Measurements from ENCODE around the gene DNAJA3. TPM values are rescaled to one million over a fixed set of nuclear protein-coding genes. Genes with fewer than 3 reads are reported as not detected.

DNAJA3 gene
- total and polyA plus RNA-seq, 9 of the 15 experiments (the other 6 are each of a cell fraction or from before 2014, with no cell fraction given), result 8.1 to 105 (median 79.0) TPM

GRCh38 chr16:4416200-4417032 lies 9.3 kb upstream of the DNAJA3 start, which contains the start of gene CORO7 (continued):
- peak; percentile 32 for TF ChIP-seq FOS (IDR thresholded peaks at IDR 0.05; ENCODE audit: extremely low read depth, insufficient read length)
- TF ChIP-seq MAZ (CRISPR knock-in tag; conservative IDR thresholded peaks at IDR 0.05 in 1 of 2, IDR thresholded peaks at IDR 0.05 in 1 of 2), result peak; percentile 57 to 60; a peak in 3 of 4 replicates
- TF ChIP-seq HDAC2 (IDR thresholded peaks at IDR 0.05), result peak; percentile 70; the same call in 1 of the 2 replicates
- 0 out of 4 replicates have a peak, but pooled peaks of 1 of the 2 experiments have one; percentile 24 for TF ChIP-seq NONO (IDR thresholded peaks at IDR 0.05; ENCODE audit: low read depth in 2 of 2, low read length in 1 of 2)
- peak; percentile 100 for TF ChIP-seq USF1 (CRISPR knock-in tag; IDR thresholded peaks at IDR 0.05)
- 0 out of 6 replicates have a peak, but pooled peaks of 1 of the 3 experiments have one; percentile 1 for TF ChIP-seq CTCF (IDR thresholded peaks at IDR 0.05 in 2 of 3, conservative IDR thresholded peaks at IDR 0.05 in 1 of 3; ENCODE audit: insufficient read depth in 2 of 3, low read depth in 1 of 3, low read length in 3 of 3)
- peak; percentile 69; the same call in 1 of the 2 replicates for TF ChIP-seq NKRF (IDR thresholded peaks at IDR 0.05; ENCODE audit: borderline replicate concordance)
- 0 out of 2 replicates have a peak, but pooled peaks have one; percentile 43 for TF ChIP-seq GATAD2B (IDR thresholded peaks at IDR 0.05; ENCODE audit: borderline replicate concordance)
- peak; percentile 73; the same call in 1 of the 2 replicates for TF ChIP-seq MTA3 (IDR thresholded peaks at IDR 0.05; ENCODE audit: borderline replicate concordance)
- TF ChIP-seq PKNOX1 (IDR thresholded peaks at IDR 0.05), result peak; percentile 87
